Head of caudate nucleus (tissue), 42 donors: ENCODE measurements around the gene TTYH3.
A peak's percentile ranks its signal among the peaks of the same experiment; 100 is the strongest.
"Not testable (repeated sequence)": the region's sequence is repeated elsewhere in the genome, so short reads cannot be mapped to it uniquely, and the experiment has no call there.

Experiments
- DNase-seq, 42 donors: peaks; one replicate each; pipeline versions ENCODE4 v3.0.0 to v3.0.0-alpha.2; 2020 to 2021; ENCODE audit warnings: mixed read lengths in 7 of 42
- intact Hi-C: fragments of 100-400 bp; cut with DNase I; formaldehyde crosslinking; loops from one replicate; pipeline ENCODE4 v1.15.0; 2022

Gene TTYH3

DNA sequence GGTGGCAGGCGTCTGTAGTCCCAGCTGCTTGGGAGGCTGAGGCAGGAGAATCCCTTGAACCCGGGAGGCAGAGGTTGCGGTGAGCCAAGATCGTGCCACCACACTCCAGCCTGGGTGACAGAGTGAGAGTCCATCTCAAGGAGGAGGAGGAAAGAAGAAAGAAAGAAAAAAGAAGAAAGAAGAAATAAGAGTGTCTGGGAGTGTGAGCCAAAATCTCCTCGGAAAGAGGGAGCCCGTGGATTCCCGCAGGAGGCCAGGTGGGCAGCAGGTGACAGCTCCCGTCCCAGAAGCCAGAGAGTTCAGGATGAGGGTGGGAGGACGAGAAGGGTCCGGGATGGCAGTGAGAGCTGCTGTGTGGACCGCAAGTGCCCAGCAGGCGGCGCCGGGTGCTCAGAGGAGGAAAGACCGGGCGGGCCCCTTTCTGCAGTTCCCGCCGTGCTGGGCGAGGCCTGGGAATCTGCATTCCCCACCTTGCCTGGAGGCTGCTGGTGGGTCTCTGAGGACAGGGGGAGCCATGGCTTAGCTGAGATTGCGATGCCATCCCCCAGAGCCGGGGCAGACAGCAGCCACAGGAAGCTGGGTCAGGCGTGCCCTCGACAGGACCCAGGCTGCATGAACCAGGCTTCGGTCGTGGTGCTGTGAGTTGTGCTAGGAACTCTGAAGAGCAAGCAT lies 39.1 kb downstream of the TTYH3 start:
- DNase-seq = peak in 41 of 42 donors; percentile 58 to 88 (median 74)

DNA sequence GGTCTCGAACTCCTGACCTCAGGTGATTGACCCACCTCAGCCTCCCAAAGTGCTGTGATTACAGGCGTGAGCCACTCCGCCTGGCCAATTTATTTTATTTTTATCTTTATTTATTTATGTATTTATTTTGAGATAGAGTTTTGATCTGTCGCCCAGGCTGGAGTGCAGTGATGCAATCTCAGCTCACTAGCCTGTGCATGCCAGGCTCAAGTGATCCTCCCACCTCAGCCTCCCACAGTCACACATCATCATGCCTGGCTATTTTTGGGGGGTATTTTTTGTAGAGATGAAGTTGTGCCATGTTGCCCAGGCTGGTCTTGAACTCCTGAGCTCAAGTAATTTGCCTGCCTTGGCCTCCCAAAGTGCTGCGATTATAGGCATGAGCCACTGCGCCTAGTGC lies 41.4 kb downstream of the TTYH3 start:
- intact Hi-C loops = loop anchor here (5.0 kb wide), 1 partner anchor 34 kb away; no protein-coding TSS in a partner anchor
- not testable (repeated sequence) for DNase-seq

More for the DNA sequence above, 39.1 kb downstream of the TTYH3 start:
- intact Hi-C loops = loop anchor here (5.0 kb wide), 1 partner anchor 36 kb away; no protein-coding TSS in a partner anchor

DNA sequence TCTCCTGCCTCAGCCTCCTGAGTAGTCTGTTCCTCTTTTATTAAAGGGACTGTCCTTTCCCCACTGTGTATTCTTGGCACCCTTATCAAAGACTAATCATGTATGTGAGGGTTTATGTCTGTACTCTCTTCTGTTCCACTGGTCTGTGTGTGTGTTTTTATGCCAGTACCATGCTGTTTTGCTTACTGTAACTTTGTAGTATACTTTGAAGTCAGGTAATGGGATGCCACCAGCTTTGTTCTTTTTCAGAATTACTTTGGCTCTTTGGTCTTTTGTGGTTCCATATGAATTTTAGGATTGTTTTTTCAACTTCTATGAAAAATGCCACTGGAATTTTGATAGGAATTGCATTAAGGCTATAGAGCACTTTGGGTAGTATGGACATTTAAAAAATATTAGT lies 42.1 kb downstream of the TTYH3 start:
- no peak for DNase-seq
- intact Hi-C loops = loop anchor here (5.0 kb wide), 1 partner anchor 33 kb away; no protein-coding TSS in a partner anchor

DNA sequence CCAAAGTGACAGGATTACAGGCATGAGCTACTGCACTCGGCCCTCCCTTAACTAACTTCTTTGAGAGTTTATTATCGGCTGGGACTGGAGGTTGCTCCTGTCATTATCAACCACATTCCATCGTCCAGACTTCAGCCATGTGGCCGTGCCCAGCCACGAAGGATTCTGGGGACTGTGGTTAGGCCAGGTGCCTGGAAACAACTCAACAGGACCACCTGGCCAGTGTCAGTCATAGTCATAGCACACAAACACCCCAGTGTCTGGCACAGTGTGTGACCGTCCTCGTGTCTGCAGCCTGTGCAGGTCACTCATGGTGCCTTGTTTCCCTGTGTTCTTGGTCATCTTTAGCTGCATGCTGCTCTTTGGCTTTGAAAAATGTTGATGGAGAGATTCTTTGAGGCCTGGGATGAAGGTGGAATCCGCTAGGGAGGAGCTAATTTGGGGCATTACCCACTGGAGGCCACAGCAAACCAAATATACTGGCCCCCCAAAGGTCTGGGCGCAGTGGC lies 43.5 kb downstream of the TTYH3 start:
- DNase-seq = no peak
- intact Hi-C loops = no loop called here

DNA sequence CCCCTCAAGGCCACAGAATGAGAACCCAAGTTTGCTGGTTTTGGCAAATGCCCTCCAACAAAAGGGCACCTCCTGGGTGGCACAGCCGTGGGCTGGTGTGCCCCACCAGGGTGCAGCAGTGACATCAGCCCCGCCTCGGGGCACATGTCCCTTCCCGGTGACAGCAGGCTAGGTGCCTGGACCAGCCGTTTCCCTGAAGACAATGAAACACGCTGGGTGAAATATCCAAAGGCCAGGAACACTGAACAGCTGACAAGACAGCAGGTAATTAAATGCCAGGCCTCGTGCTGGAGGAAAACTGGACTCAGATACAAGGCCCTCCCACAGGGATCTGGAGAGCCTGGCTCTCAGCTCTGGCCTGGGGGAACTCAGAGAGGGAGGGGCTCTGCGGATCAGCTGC lies 44.8 kb downstream of the TTYH3 start:
- intact Hi-C loops, DNase-seq: not testable (repeated sequence)

DNA sequence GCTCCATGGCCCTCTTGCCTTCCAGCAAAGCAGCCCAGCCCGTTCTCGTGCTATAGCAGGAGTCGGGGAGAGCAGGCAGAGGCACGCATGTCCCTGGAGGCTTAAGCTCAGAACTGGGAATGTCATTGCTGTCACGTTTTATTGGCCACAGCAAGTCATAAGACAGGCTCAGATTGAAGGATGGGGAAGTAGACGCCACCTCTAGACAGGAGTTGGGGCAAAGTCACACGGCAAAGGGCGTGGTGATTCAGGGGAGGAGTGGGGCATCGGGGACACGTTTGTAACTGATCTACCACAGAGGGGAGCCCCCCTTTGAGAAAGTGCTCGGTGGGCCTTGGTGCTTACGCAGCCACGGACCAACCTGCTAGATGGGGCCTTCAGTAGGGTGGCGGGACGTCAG lies 46.7 kb downstream of the TTYH3 start:
- intact Hi-C loops, DNase-seq: not testable (repeated sequence)

DNA sequence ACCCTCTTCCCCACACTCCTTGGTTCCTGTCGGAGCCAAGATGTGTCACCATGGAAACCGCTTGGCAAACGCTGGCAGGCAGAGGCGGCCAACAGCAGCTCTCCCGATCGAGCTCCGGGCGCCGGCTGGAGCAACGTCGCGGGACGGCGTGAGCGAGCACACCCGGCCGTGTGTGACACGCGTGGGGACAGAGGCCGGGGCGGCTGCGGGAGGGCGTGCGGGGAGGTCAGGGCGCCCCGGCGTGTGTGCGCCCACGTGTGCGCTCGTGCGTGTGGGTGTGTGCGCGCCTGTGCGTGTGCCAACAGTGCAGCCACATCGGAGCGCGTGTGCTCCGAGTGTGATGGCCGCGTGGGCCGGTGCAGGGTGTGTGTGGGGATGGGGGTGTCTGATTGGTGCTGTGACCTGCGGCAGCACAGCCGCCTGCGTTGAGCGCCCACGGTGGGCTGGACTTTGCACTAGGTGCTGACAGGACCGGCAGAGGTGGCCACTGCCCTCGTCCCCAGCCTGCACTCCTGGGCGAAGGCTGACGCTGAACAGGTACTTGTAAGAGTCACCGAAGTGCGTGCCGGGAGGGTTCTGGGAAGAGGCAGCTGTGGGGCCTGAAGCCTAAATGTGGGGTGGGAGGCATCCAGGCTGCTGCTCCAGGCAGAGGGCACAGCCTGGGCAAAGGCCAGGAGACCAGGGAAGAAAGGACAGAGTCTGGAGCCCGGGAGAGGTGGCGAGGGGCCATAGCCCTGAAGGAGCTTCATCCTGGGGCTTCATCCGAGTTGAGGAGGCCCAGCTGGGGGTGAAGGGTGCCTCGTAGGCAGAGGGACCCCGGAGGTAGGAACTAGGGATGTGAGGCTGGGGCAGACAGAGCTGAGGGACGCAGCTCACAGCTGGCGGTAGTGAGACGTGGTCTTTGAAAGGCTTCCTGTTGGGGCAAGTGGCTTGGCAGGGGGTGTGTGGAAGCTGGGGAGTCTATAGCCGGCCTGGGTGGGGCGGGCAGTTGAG lies 47.6 kb downstream of the TTYH3 start:
- intact Hi-C loops = loop anchor here (10.0 kb wide), 1 partner anchor 115 kb away; no protein-coding TSS in a partner anchor

DNA sequence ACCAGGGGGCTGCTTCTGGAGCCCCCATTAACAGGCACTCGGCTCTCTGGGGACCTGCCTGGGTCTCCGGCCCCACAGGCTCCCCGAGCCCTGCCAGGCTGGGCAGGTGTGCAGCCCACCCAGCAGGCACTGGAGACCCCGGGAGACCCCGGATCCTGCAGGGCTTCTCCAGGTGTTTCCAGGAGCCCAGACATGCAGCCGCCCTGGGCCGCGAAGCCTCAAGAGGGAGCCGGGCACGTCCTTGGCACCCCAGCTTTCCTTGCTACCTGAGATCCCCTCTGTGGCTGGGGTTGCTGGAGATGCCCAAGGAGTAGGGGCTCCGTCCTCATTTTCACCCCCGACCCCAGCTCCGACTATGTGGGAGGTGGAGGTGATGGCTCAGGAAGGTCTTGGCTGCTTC lies 48.5 kb downstream of the TTYH3 start:
- intact Hi-C loops = loop anchor here (10.0 kb wide), 1 partner anchor 115 kb away; no protein-coding TSS in a partner anchor
- DNase-seq = no peak

More for the DNA sequence above, 47.6 kb downstream of the TTYH3 start:
- DNase-seq = peak in 10 of 42 donors; percentile 32 to 68 (median 50)

DNA sequence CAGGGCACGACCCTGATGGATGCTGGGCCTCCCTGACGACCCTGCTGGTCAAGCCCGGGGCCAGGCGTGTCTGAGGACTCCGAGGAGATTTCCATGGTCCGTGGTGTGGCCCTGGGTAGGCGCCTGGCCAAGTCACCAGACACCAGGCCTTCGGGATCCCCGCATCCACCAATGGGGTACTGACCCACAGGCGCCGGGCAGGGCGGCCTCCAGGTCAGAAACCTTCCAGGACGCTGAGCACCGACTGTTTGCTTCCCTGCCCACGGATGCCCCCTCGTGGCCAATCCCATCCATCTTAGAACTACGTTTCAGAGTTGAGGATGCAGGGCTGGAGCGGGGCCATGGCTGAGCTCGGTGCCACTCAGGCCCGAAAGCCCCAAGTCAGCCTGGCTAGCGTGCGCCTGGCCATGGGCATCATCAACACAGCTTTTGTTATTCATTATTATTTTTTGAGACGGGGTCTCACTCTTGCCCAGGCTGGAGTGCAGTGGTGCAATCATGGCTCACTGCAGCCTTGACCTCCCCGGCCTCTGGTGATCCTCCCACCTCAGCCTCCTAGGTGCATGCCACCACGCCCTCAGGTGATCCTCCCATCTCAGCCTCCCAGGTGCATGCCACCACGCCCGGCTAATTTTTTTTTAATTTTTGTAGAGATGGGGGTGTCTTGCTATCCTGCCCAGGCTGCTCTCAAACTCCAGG lies 49.2 kb downstream of the TTYH3 start:
- intact Hi-C loops = loop anchor here (10.0 kb wide), 1 partner anchor 116 kb away; no protein-coding TSS in a partner anchor
- DNase-seq = peak; percentile 81 to 97 (median 90)

DNA sequence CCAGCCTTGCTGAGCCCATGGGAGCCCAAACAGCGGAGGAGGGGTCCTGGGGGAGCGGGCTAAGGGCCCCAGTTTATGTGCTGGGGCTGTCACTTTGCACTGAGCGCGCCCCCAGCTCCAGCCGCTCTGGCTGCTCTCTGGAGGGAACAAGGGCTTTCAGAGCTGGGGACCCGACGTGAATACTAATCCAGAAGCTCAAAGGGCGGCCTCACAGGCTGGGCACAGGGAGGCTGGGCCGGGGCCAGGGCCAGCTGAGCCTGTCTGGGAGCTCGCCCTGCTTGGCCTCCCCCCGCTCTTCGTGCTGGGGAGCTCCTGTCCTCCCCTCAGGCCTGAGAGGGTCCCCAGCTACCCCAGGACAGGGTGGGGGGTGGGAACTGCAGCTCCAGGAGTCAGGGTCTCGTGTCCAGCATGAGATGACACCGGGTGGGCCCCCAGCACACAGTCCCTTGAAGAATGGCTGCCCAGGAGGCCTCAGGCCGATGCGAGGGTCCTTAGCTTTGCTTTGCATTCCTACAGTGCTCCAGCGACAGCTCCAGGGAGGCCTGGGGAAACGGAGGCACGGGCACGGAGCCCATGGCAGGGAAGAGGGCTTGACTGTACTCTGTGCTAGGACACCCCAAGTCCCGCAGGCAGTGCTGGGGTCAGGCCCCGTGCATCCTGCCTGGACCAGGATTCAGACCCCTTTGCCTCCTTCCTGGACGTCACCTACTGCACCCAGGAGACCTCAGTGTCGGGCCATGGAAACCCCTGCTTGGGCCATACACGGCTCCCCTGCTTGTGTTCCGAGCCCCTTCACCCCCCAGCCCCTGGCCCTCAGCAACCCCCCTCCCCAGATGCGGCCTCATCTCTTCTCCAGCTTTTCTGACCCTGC lies 50.4 kb downstream of the TTYH3 start:
- intact Hi-C loops = loop anchor here (10.0 kb wide), 1 partner anchor 117 kb away; no protein-coding TSS in a partner anchor
- peak; percentile 80 to 97 (median 94) for DNase-seq

DNA sequence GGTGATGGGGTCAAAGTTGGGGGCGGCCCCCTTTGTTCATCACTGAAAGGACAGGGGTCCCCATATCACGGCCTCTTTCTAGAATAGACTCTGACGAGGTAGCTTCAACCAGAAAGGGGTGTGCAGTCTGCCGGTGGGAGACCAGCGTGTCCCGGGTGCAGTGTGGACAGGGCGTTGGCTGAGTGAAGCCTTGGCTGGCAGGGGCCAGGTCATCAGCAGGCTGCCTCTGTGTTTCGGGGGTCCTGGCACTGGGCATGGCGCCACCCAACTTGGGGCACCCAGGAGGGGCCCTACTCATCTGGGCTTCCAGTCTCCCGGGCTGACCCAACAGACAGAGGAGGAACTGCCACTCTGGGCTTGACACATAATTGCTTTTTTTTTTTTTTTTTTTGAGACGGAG lies 52.7 kb downstream of the TTYH3 start:
- intact Hi-C loops = loop anchor here (10.0 kb wide), 1 partner anchor 120 kb away; no protein-coding TSS in a partner anchor

DNA sequence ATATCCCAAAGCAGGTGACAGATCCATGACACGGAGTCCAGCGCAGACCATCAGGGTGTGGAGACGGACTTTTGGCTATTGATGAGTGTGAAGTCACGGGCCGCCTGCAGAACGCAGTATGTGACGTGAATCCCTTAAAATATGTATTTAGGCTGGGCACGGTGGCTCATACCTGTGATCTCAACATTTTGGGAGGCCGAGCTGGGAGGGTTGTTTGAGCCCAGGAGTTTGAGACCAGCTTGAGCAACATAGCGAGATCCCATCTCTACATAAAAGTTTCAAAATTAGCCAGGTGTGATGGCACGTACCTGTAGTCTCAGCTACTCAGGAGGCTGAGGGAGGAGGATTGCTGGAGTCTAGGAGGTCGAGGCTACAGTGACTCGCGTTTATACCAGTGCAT lies 54.3 kb downstream of the TTYH3 start:
- DNase-seq = no peak
- intact Hi-C loops = loop anchor here (10.0 kb wide), 1 partner anchor 121 kb away; no protein-coding TSS in a partner anchor

More for the DNA sequence above, 52.7 kb downstream of the TTYH3 start:
- DNase-seq = no peak

DNA sequence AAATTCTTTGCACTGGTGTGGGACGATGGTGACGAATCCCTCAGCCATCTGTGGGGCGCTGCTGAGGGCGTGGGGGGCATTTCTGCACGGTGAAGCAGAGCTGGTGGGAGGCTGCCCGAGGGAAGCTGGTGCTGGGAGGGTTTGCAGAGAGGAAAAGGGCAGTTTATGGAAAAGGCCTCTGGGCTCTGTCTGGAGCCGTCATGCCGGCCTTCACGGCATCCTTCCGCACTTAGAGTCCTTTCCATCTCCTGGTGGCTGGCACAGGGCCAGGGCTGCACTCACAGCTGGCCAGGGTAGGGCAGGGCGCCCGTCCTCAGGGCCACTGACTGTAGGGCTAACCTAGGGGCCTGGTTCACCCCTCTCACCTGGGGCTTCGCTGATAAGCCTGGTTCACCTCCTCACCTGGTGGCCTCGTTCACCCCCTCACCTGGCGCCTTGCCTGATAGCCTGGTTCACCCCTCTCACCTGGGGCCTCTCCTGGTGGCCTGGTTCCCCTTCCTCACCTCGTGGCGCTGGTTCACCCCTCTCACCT lies 55.6 kb downstream of the TTYH3 start:
- DNase-seq = peak in 15 of 42 donors; percentile 39 to 80 (median 58)
- intact Hi-C loops = loop anchor here (10.0 kb wide), 1 partner anchor 123 kb away; no protein-coding TSS in a partner anchor

DNA sequence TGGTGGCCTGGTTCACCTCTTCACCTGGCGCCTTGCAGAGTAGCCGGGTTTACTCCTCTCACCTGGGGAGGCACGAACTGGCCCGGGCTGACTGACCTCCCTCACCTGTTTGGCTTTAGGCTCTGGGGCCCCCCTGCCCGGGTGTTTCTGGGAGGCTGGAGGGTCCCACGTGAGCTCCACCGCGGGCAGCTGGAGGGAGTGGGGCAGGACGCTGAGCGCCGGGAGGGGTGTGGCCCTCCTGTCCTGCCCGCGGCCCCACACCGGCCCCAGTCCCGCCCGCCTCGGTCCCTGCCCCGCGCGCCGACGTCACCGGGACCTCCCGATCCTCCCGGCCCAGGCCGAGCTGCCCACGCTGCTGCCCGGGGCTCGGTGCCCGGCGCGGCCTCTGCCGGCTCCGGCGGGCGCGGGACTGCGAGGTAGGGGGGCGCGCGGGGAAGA lies 56.1 kb downstream of the TTYH3 start, which contains the start of gene AMZ1:
TSS of gene AMZ1 (plus strand) at position 322 of the 438 bp plus-strand sequence. CDS start 12,250 bp downstream, outside the sequence.
- peak in 1 of 42 donors; percentile 13 for DNase-seq
- intact Hi-C loops = loop anchor here (10.0 kb wide), 1 partner anchor 123 kb away; no protein-coding TSS in a partner anchor

DNA sequence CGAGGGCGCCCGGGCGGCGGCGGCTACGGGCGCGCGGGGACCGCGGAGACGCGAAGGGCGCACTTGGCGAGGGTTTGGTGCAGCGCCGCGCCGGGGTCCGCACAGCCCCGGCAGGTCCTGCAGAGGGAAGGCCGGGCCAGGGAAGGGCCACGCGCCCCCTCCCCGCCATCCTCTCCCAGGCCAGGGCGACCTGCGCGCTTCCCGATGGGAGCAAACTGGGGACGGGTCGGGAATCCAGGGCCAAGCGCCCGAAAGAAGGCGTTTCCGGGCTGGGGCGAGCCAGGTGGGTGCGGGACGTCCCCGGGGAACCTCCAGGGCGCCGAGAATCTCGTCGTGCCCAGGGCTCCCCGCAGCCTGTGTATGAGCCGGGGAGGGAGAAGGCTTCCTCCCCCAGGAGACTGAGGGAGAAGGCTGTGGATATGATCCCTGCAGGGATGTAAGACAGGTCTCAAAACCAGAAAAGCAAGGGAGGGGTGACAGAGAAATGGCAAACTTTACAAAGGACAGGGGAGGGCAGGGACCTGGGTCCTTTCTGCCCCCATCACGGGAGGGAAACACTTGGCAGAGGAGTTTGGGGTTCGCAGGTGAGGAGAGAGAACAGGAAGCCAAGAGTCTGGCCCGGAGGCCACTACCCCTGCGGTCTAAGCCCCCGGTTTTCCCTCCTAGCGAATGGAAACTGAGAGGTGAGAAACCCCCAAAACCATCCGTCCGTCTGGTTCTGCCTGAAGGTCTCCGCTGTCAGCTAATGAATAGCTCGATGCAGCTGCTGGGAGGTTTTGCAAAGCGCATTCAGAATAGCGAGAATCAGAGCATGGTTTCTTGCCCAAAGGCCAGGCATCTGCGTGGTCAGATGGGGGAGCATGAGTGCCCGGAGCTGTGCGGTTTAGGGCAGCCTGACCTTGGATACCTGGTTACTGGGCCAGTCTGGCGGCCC lies 56.9 kb downstream of the TTYH3 start:
- intact Hi-C loops = loop anchor here (10.0 kb wide), 1 partner anchor 124 kb away; no protein-coding TSS in a partner anchor
- DNase-seq = peak in 29 of 42 donors; percentile 26 to 82 (median 61)
